GM19099 (cell line): Measurements from ENCODE around the gene HYAL3.

Experiments
- POLR2A ChIP-seq: IDR thresholded peaks from 3 replicates; pipeline ENCODE4 v1.6.1; 2011; ENCODE audit warnings: low read depth; ENCODE audit not compliant: insufficient read length; ENCODE audit errors: extremely low read depth

The HYAL3 gene

GRCh38 chr3:50302095-50303012, 3.1 kb upstream of the HYAL3 start:
- no peak for TF ChIP-seq POLR2A

GRCh38 chr3:50300681-50301254, 1.6 kb upstream of the HYAL3 start:
- TF ChIP-seq POLR2A = no peak

- no peak for TF ChIP-seq POLR2A
These were observed 900 bp upstream of the HYAL3 start for GRCh38 chr3:50299929-50300680.

- TF ChIP-seq POLR2A = no peak
These were observed 378 bp upstream of the HYAL3 start for GRCh38 chr3:50299638-50299928.

- TF ChIP-seq POLR2A = no peak
These were observed 1.1 kb downstream of the HYAL3 start for GRCh38 chr3:50297896-50298725.

- no peak for TF ChIP-seq POLR2A
These were observed 1.8 kb downstream of the HYAL3 start for GRCh38 chr3:50297384-50297775.

- no peak for TF ChIP-seq POLR2A
These were observed 2.4 kb downstream of the HYAL3 start for GRCh38 chr3:50296721-50297383.

GRCh38 chr3:50295553-50296431, 3.4 kb downstream of the HYAL3 start:
- TF ChIP-seq POLR2A = no peak

- no peak for TF ChIP-seq POLR2A
These were observed 4.5 kb downstream of the HYAL3 start for GRCh38 chr3:50294492-50295403.

- no peak for TF ChIP-seq POLR2A
These were observed 5.1 kb downstream of the HYAL3 start for GRCh38 chr3:50294089-50294488.

- no peak for TF ChIP-seq POLR2A
These were observed 6.0 kb downstream of the HYAL3 start for GRCh38 chr3:50293079-50293801.
